ENCODE results near the gene RBCK1. TPM values are rescaled to one million over a fixed set of nuclear protein-coding genes. Genes with fewer than 3 reads are reported as not detected.
A peak's percentile ranks its signal among the peaks of the same experiment; 100 is the strongest.
"Not testable (repeated sequence)": the region's sequence is repeated elsewhere in the genome, so short reads cannot be mapped to it uniquely, and the experiment has no call there.

RBCK1 gene
- total RNA-seq, 1 donor from 2014 or later, result 41.2 TPM

DNA sequence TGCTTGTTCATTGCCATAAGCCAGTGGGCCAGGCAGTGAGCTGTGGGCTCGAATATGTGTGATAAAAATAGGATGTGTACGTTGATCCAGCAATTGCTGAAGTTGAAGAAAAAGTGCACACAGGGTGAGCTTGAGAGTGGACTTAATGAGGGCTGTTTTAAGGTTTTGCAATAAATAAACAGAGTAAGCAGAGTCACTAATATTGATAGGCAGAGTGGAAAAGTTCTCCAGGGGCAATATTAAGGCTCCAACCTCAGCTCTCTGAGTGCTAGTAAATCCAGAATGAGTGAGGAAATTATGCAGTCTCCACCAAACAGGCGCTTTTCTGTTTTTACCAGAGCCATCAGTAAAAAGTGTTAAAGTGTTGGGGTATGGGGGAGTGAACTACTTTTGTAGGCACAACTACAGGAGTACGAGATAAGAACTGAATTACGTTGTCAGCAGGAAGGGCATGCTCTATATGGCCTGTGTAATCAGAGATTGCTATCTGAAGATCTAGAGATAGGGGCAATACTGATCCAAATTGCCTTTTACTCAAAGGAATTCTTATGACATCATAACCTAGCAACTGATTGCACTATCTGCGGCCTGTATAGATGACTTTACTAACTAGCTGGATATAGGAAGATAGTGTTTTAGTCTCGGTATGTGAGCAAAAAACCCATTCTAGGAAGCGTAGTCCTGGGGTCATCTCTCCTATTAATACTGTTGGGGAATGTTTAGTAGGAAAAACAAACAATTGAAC is 61.8 kb downstream of the RBCK1 start:
- DNase-seq (ENCODE audit: low spot score), result no peak

DNA sequence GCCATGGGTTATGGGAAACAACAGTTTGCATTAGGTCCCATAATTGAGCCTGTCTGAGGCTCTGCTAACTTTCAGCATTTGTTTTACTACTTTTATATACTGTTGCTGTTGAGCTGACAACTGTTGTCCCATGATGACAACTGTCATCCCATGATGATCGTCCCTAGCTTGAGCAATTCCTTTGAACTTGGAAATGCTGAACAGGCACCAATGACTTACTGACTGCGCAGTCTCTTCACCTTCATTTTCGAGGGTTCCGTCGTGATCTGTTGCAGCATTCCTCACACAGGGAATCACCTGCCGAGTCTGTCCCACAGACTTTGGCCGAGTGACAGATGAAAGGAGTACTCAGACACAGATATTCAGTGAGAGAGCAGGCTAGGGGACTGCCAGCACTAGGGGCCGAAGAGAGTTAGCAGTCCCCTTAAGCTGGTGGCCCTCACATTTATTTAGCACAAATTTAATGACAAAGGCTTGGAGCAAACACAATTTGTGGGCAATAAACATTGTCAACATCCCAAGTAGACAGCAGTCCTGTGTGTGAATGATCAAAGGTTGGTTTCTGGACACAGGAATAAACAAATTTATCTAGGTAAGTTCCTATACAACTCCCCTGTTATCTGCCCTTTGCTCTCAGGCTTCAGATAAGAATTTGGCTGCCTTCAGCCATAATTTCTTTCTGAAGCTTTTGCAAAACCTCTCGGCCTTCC is 64.2 kb downstream of the RBCK1 start:
- no peak for DNase-seq (ENCODE audit: low spot score)

DNA sequence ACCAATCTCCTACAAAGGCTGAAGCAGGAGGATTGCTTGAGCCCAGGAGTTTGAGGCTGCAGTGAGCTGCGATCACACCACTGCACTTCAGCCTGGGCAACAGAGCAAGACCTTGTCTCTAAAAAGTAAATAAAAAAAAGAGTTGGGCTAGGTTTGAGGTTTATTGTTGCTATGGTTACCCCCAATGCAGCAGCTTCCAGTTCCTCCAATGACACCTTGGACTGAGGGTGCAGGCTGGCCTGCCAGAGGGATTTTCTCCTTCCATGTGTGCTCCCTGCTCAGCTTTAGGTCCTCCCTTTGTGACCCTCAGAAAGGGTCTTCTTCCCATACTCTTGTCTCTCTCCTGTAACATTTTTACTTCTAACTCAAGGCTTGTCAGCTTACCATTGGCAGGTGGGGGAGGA is 64.8 kb downstream of the RBCK1 start:
- no peak for DNase-seq (ENCODE audit: low spot score)

DNA sequence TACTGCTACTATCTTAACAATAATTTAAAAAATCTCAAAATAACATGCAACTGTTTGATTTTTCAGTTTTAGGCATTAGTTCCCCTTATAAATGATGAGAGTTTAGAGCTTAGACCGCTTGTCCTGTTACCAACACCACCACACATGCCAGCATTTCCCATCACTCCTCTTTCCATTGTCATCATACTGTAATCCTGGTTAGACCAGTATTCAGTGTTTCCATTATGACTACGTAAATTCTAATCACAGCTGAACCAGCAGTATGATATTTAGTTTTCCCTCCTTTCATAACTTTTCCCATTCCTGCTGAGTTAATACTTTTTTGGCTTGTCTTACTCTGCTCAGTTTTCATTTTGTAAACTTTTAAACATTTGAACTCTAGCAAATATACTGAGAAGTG is 66.5 kb downstream of the RBCK1 start:
- DNase-seq (ENCODE audit: low spot score), result no peak

DNA sequence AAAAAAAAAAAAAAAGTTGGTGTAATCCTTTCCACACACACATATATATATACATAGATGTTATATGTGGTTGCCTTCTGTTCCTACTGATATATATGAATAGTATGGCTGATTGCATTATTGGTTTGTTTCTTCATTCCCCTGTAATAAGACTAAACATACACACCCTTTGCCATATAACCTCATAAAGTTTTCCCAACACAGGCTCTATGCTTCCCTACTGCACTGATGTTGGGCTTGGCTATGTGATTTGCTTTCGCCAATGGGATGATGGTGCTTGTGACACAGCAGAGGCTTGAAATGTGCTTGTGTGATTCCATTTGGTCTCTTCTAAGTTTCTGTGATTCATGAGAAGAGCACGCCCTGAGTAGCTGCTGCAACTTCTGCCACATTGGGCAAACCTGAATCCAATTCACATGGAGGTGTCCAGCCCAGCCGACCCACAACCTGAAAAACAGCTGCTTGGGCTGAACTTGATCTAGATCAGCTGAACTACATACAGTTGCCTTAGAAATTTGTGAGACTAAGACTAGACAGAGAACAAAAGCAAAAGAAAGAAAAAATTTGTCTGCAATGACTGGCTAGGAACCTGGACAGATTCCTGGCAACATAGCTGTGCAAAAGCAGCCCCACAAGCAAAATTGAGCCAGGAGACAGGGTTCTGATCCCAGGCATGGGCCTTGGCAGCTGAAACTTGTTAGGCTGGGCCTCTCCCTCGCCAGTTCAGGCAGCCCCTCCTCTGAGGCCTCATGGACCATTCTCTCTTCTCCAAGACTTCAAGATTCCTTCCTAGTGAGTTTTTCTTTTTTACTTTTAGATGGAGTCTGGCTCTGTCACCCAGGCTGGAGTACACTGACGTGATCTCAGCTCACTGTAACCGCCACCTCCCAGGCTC is 67.6 kb downstream of the RBCK1 start:
- DNase-seq (ENCODE audit: low spot score), result no peak

DNA sequence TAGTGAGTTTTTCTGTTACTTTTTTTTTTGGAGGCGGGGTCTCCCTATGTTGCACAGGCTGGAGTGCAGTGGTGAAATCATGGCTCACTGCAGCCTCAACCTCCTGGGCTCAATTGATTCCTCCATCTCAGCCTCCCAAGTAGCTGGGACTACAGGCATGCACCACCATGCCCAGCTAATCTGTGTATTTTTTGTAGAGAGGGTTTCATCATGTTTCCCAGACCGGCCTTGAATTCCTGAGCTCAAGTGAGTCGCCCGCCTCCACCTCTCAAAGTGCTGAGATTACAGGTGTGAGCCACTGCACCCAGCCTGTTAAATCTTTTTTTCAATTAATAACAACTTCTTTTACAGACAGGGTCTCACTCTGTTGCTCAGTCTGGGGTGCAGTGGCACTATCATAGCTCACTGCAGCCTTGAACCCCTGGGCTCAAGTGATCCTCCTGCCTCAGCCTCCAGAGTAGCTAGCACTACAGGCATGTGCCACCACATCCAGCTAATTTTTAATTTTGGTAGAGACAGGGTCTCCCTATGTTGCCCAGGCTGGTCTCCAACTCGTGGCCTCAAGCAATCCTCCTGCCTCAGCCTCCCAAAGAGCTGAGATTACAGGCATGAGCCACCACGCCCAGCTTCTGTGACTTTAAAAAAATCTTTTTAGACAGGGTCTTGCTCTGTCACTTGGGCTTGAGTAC is 68.6 kb downstream of the RBCK1 start:
- not testable (repeated sequence) for DNase-seq (ENCODE audit: low spot score)

DNA sequence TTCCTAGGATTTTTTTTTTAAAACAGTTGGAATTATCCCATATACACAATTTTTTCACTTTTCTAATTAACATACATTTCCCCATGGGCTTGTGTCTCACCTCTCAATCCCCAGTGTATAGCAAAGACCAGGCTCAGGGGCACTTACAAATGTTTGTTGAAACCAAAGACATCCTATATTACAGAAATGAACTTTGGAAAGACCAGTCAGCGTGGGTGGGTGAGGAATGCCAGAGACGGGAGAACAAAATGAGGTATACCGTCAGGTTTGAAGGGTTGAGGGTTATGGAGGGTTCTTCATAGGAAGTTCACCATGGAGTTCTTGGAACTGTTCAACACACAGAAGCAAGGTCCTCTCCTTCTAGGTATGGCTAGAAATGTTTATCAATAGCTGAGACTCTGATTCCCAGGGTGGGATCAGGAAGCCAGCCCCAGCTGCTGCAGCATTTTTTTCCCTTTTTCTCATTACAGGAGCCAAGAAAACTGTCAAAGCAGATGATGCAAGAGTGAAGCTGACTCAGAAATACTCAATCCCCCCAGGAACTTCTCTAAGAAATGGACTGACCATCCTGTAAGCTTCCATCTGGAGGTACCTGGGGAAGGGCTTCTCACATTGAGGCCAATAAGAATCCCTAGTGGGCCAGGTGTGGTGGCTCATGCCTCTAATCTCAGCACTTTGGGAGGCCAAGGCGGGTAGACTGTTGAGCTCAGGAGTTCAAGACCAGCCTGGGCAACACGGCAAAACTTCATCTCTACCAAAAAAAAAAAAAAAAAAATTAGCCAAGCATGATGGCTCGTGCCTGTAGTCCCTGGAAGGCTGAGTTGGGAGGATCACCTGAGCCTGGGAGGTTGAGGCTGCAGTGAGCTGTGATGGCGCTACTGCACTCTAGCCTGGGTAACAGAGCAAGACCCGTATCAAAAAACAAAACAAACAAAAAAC is 70.2 kb downstream of the RBCK1 start:
- no peak for DNase-seq (ENCODE audit: low spot score)

DNA sequence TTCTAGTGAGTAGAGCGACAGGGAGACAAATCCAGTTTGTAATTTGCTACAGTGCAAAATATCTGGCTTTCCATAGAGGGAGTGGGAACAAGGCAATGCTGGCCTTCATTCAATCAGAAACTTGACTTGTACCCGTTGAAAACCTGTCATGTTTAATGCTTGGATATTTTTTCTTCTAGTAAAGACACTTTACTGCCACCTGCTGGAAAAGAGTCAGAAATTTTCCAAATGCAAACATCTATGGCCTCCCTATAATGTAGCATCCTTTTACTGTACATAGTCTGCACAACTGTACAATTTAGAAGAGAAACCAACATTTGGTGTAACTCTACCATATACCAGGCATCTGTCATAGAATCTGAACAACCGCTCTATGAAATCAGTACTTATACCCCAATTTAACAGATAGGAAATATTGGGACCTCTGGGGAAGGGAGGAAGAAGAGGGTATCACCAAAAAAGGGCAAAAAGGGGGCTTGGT is 70.9 kb downstream of the RBCK1 start:
- DNase-seq (ENCODE audit: low spot score), result peak; percentile 79

DNA sequence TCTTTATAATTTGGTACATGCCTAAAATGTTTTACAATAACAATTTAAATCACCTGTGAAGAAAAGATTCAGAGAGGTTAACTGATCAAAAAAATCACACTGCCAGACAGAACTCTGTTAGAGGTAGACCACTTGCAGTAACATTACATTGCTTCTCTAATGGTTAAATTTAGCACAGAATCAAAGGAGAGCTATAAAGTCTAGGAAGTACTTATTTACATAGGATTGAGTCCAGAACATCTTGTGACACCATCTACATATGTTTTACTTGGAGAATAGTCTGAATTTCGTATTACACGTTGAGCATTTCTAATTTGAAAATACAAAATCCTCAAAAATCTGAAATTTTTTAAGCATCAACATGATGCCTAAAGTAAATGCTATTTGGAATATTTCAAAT is 71.4 kb downstream of the RBCK1 start:
- no peak for DNase-seq (ENCODE audit: low spot score)

DNA sequence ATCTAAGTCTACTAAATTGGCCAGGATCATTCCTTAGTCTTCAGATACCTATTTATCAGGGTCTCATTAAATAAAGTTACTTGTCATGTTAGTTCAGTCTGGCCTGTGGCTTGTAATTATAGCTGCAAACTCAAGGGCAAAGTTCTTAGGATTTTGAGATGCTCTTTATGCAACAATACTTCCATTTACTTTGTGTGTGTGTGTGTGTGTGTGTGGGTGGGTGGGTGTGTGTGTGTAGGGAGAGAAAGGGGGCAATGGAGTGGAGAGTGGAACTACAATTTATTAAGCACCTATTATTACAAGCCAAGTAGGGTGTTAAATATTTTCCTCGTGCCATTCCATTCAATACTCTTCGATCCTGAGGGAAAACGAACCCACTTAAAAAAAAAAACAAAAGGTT is 71.9 kb downstream of the RBCK1 start:
- DNase-seq (ENCODE audit: low spot score), result no peak

DNA sequence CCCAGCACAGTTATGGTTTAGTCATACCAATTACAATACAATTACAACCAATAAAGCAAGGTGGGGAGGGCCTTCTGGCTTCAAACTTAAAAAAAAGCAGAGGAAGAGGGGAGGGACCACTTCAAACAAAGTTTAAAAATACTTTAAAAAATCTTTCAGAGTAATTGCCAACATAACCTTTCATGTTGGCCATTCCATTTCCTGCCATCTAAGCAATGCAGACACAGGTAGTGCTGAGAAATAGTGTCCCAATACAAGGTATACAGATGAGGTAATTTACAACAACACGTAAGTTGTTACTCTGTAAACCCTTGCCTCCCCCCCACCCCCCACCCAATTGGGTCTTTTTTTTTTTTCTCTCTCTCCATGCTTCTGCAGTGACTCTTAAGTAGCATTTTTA is 73.1 kb downstream of the RBCK1 start:
- no peak for DNase-seq (ENCODE audit: low spot score)

Other genes with a start within 250 kb of the RBCK1 start
- gene DEFB128, start 218.6 kb upstream of the RBCK1 start, total RNA-seq (ENCODE audit: insufficient read depth, low replicate concordance), result not detected
- not detected for gene DEFB129, start 181.0 kb upstream of the RBCK1 start, total RNA-seq (ENCODE audit: insufficient read depth, low replicate concordance)
- gene DEFB132, start 150.6 kb upstream of the RBCK1 start, total RNA-seq (ENCODE audit: insufficient read depth, low replicate concordance), result 2.4 TPM
- not detected for gene C20orf96, start 117.5 kb upstream of the RBCK1 start, total RNA-seq (ENCODE audit: insufficient read depth, low replicate concordance)
- gene ZCCHC3, start 110.7 kb upstream of the RBCK1 start, total RNA-seq (ENCODE audit: insufficient read depth, low replicate concordance), result 40.0 TPM
- 4.1 TPM for gene SOX12, start 82.7 kb upstream of the RBCK1 start, total RNA-seq (ENCODE audit: insufficient read depth, low replicate concordance)
- gene NRSN2, start 61.2 kb upstream of the RBCK1 start, total RNA-seq (ENCODE audit: insufficient read depth, low replicate concordance), result 13.2 TPM
- 10.8 TPM for gene TRIB3, start 27.5 kb upstream of the RBCK1 start, total RNA-seq (ENCODE audit: insufficient read depth, low replicate concordance)
- 20.9 TPM for gene TBC1D20, start 54.2 kb downstream of the RBCK1 start, total RNA-seq (ENCODE audit: insufficient read depth, low replicate concordance)
- 91.5 TPM for gene CSNK2A1, start 135.5 kb downstream of the RBCK1 start, total RNA-seq (ENCODE audit: insufficient read depth, low replicate concordance)
- gene TCF15, start 202.0 kb downstream of the RBCK1 start, total RNA-seq (ENCODE audit: insufficient read depth, low replicate concordance), result 0.48 TPM
- gene SRXN1, start 244.9 kb downstream of the RBCK1 start, total RNA-seq (ENCODE audit: insufficient read depth, low replicate concordance), result 22.1 TPM